IPS-18a (cell line): ENCODE data around the gene NIT2.
"Not testable (repeated sequence)": the region's sequence is repeated elsewhere in the genome, so short reads cannot be mapped to it uniquely, and the experiment has no call there.

Experiments
- H3K27ac ChIP-seq: one replicate; pipeline ENCODE4 v1.5.1; 2013; ENCODE audit warnings: low read length
- H3K27me3 ChIP-seq: one replicate; pipeline ENCODE4 v1.6.1; 2013; ENCODE audit warnings: mild to moderate bottlenecking, low read length; ENCODE audit not compliant: control insufficient read depth, insufficient read depth
- H3K36me3 ChIP-seq: one replicate; pipeline ENCODE4 v1.6.1; 2013; ENCODE audit warnings: low read depth, low read length; ENCODE audit not compliant: control insufficient read depth
- H3K4me1 ChIP-seq: one replicate; pipeline ENCODE4 v1.6.1; 2013; ENCODE audit warnings: low read depth, low read length; ENCODE audit not compliant: control insufficient read depth
- H3K4me3 ChIP-seq: one replicate; pipeline ENCODE4 v1.5.1; 2013; ENCODE audit warnings: low read length
- H3K9ac ChIP-seq: one replicate; pipeline ENCODE4 v1.6.1; 2013; ENCODE audit warnings: mild to moderate bottlenecking, low read length, moderate library complexity
- H3K9me3 ChIP-seq: one replicate; pipeline ENCODE4 v1.6.1; 2013; ENCODE audit warnings: low read depth, low read length; ENCODE audit not compliant: control insufficient read depth

Gene NIT2

GRCh38 chr3:100319951-100320350, 14.6 kb upstream of the NIT2 start:
- H3K4me3 ChIP-seq = no peak overlapping the region
- peaks cover 5% of the 10 kb centered on the region for H3K36me3 ChIP-seq
- no peak overlapping the region for H3K27ac ChIP-seq
- H3K9ac ChIP-seq = no peak overlapping the region
- no peaks in the 10 kb centered on the region for H3K9me3 ChIP-seq
- no peaks in the 10 kb centered on the region for H3K4me1 ChIP-seq
- no peaks in the 10 kb centered on the region for H3K27me3 ChIP-seq

GRCh38 chr3:100324044-100324443, 10.5 kb upstream of the NIT2 start:
- H3K27me3 ChIP-seq = no peaks in the 10 kb centered on the region
- H3K27ac ChIP-seq = no peak overlapping the region
- no peaks in the 10 kb centered on the region for H3K4me1 ChIP-seq
- H3K36me3 ChIP-seq = peaks cover 5% of the 10 kb centered on the region
- no peak overlapping the region for H3K9ac ChIP-seq
- no peak overlapping the region for H3K4me3 ChIP-seq
- no peaks in the 10 kb centered on the region for H3K9me3 ChIP-seq

- Histone ChIP-seq H3K4me1 (no peaks in the 10 kb centered on the region), H3K36me3 (peaks cover 5% of the 10 kb centered on the region), H3K9ac (no peak overlapping the region), H3K4me3 (no peak overlapping the region), H3K9me3 (no peaks in the 10 kb centered on the region), H3K27me3 (no peaks in the 10 kb centered on the region), H3K27ac (no peak overlapping the region)
These were observed 8.7 kb upstream of the NIT2 start for GRCh38 chr3:100325827-100326226.

- H3K27me3 ChIP-seq, H3K4me1 ChIP-seq, H3K9ac ChIP-seq, H3K9me3 ChIP-seq, H3K27ac ChIP-seq, H3K4me3 ChIP-seq, H3K36me3 ChIP-seq: not testable (repeated sequence)
These were observed 7.2 kb upstream of the NIT2 start for GRCh38 chr3:100327377-100327776.

GRCh38 chr3:100329800-100330489, 4.6 kb upstream of the NIT2 start:
- H3K27ac ChIP-seq = no peak overlapping the region
- H3K36me3 ChIP-seq = no peaks in the 10 kb centered on the region
- H3K27me3 ChIP-seq = peaks cover 15% of the 10 kb centered on the region
- no peaks in the 10 kb centered on the region for H3K9me3 ChIP-seq
- H3K4me1 ChIP-seq = peaks cover under 1% of the 10 kb centered on the region
- H3K9ac ChIP-seq = no peak overlapping the region
- H3K4me3 ChIP-seq = no peak overlapping the region

GRCh38 chr3:100330651-100331050, 3.9 kb upstream of the NIT2 start:
- H3K27ac ChIP-seq = no peak overlapping the region
- no peaks in the 10 kb centered on the region for H3K9me3 ChIP-seq
- H3K4me1 ChIP-seq = peaks cover 5% of the 10 kb centered on the region
- H3K36me3 ChIP-seq = no peaks in the 10 kb centered on the region
- peaks cover 15% of the 10 kb centered on the region for H3K27me3 ChIP-seq
- H3K4me3 ChIP-seq = no peak overlapping the region
- H3K9ac ChIP-seq = no peak overlapping the region

- Histone ChIP-seq H3K27me3 (peaks cover 15% of the 10 kb centered on the region), H3K9me3 (no peaks in the 10 kb centered on the region), H3K4me1 (peaks cover 5% of the 10 kb centered on the region), H3K27ac (no peak overlapping the region), H3K4me3 (no peak overlapping the region), H3K9ac (no peak overlapping the region), H3K36me3 (no peaks in the 10 kb centered on the region)
These were observed 2.9 kb upstream of the NIT2 start for GRCh38 chr3:100331660-100332059.

- no peak overlapping the region for H3K27ac ChIP-seq
- no peak overlapping the region for H3K9ac ChIP-seq
- no peaks in the 10 kb centered on the region for H3K36me3 ChIP-seq
- H3K27me3 ChIP-seq = peaks cover 15% of the 10 kb centered on the region
- no peak overlapping the region for H3K4me3 ChIP-seq
- peaks cover 5% of the 10 kb centered on the region for H3K4me1 ChIP-seq
- H3K9me3 ChIP-seq = no peaks in the 10 kb centered on the region
These were observed 1.5 kb upstream of the NIT2 start for GRCh38 chr3:100333051-100333450.

GRCh38 chr3:100333970-100334487, 528 bp upstream of the NIT2 start:
- peak overlapping the region; percentile 81 for H3K4me3 ChIP-seq
- H3K4me1 ChIP-seq = peaks cover 5% of the 10 kb centered on the region
- H3K27me3 ChIP-seq = peaks cover 15% of the 10 kb centered on the region
- H3K36me3 ChIP-seq = no peaks in the 10 kb centered on the region
- H3K27ac ChIP-seq = no peak overlapping the region
- H3K9me3 ChIP-seq = no peaks in the 10 kb centered on the region
- H3K9ac ChIP-seq = peak overlapping the region; percentile 81

- peak overlapping the region; percentile 81 for H3K9ac ChIP-seq
- H3K4me3 ChIP-seq = peak overlapping the region; percentile 81
- H3K27ac ChIP-seq = no peak overlapping the region
These were observed 877 bp downstream of the NIT2 start for GRCh38 chr3:100335434-100335833.

GRCh38 chr3:100336229-100336628, 1.7 kb downstream of the NIT2 start:
- H3K9me3 ChIP-seq, H3K4me1 ChIP-seq, H3K9ac ChIP-seq, H3K4me3 ChIP-seq, H3K27ac ChIP-seq, H3K36me3 ChIP-seq: not testable (repeated sequence)
- peaks cover 15% of the 10 kb centered on the region for H3K27me3 ChIP-seq

More at GRCh38 chr3:100335434-100335833, 877 bp downstream of the NIT2 start:
- H3K4me1 ChIP-seq = peaks cover 5% of the 10 kb centered on the region
- peaks cover 15% of the 10 kb centered on the region for H3K27me3 ChIP-seq
- H3K36me3 ChIP-seq = no peaks in the 10 kb centered on the region
- no peaks in the 10 kb centered on the region for H3K9me3 ChIP-seq

GRCh38 chr3:100338911-100339310, 4.4 kb downstream of the NIT2 start:
- H3K4me3 ChIP-seq = no peak overlapping the region
- H3K27me3 ChIP-seq = peaks cover 5% of the 10 kb centered on the region
- no peak overlapping the region for H3K9ac ChIP-seq
- H3K36me3 ChIP-seq = peaks cover 7% of the 10 kb centered on the region
- H3K27ac ChIP-seq = no peak overlapping the region
- H3K9me3 ChIP-seq = no peaks in the 10 kb centered on the region
- H3K4me1 ChIP-seq = peaks cover 5% of the 10 kb centered on the region
